GM19099 (cell line): Measurements from ENCODE around the gene AGO3.

Experiments
- POLR2A ChIP-seq: IDR thresholded peaks from 3 replicates; pipeline ENCODE4 v1.6.1; 2011; ENCODE audit warnings: low read depth; ENCODE audit not compliant: insufficient read length; ENCODE audit errors: extremely low read depth

Gene AGO3

DNA sequence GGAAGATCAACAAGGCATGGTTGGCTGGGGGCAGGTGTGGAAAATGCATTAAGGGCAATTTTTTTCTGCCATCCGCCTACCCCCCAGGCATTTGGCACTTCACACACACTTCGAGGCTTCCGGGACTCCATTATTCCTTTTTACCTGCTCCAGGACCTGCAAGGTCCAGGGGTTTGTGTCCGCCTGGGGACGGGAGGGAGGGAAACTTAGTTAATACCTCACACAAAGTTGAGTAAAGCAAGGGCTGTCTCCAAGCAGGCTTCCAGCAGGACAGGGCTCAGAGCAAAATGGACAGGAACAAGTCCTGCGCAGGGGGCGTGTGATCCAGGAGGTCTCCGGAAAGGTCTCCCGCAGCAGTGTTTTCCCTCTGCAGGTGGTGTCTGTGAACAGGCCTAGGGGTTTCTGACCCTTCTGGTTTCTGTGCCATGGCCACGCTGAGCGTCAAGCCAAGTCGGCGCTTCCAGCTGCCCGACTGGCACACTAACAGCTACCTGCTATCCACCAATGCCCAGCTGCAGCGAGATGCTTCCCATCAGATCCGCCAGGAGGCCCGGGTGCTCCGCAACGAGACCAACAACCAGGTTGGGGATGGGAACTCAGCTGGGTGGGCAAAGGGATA lies 153.7 kb downstream of the AGO3 start:
- no peak for TF ChIP-seq POLR2A

DNA sequence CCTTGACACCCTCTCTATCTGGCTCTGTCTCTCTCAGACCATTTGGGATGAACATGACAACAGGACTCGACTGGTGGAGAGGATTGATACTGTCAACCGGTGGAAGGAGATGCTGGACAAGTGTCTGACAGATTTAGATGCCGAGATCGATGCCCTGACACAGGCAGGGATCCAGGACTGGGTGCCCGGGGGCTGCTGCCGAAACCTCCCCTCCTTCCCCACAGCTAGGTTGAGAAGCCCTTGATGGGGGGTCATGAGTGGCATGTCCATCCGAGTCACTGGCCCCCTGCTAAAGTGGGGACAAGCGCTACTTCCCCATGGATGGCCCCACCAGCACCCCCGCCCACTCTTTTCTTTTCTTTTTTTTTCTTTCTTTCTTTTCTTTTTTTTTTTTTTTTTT lies 154.2 kb downstream of the AGO3 start:
- TF ChIP-seq POLR2A = no peak

DNA sequence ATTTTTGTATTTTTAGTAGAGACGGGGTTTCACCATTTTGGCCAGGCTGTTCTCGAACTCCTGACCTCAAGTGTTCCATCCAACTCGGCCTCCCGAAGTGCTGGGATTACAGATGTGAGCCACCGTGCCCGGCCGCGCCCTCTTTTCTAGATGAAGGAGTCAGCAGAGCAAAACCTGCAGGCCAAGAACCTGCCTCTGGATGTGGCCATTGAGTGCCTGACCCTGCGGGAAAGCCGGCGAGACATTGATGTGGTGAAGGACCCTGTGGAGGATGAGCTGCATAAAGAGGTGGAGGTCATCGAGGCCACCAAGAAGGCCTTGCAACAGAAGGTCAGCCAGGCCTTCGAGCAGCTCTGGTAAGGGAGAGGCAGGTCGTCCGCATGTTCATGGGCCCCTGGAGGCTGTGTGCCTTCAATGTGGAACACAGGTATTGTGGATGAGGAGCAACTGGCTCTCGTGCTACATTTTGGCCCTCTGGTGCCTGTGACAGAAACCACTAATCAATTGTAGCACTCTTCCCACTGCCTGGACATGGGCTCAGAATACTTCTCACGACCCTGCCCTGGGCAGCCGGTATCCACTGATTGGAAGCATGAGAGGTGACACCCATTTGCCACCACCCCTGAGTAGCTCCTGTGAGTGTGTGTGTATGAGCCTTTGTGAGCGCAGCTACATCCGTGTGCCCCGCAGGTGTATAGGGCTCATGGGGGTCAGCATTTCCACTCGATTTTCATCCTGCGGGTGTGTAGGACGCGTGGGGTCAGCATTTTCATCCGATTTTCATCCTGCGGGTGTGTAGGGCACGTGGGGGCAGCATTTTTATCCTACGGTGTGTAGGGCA lies 155.0 kb downstream of the AGO3 start:
- no peak for TF ChIP-seq POLR2A

DNA sequence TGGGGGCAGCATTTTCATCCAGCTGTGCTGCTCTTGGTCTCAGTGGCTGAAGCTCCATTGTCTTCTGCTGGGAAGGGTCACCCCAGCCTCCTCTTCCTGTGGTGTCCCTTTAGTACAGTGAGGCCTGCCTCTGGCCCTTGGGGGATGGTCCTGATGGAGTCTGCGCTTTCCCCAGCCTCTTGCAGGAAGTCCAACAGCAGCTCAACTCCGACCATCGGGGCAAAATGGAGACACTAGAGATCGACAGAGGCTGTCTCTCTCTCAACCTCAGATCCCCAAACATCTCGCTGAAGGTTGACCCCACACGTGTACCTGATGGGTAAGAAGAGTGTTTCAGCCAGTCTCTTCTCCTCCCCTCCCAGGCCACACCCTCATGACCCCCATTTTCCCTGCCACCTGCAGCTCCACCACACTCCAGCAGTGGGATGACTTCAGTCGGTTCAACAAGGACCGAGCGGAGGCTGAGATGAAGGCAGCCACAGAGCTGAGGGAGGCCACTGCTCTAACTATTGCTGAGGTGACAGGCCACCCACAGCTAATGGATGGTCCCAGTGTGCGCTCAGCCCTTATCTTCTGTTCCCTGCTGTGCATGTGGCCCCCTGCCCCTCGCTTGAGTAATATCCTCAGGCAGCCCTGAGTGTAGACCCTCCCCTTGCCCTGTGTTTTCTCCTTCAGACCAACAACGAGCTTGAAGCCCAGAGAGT lies 155.8 kb downstream of the AGO3 start:
- no peak for TF ChIP-seq POLR2A

DNA sequence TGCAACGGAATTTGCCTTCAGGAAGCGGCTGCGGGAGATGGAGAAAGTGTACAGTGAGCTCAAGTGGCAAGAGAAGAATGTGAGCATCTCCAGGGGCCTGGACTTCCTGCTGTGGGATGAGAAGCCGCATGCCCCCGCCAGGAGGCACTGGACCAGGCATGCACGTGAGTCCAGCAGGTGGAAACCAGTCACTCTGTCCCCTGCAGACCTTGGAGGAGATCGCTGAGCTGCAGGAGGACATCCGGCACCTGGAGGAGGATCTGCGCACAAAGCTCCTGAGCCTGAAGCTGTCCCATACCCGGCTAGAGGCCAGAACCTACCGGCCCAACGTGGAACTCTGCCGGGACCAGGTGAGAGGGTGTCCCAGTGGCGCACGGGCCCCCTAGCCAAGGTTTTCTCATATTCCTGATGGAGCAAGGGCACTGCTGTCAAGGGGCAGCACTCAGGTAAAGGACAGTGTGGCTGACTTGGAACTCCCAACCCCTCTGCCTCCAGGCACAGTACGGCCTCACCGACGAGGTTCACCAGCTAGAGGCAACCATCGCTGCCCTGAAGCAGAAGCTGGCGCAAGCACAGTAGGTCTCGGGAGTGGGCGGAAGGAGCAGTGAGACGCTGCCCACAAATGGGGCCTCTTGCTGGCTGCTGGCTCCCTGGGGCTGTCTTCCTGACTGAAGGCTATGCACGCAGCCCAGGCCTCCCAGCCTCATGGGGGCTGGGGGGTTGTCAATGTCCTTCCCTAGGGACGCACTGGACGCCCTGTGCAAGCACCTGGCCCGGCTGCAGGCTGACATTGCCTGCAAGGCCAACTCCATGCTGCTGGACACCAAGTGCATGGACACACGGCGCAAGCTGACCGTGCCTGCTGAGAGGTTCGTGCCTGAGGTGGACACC lies 156.6 kb downstream of the AGO3 start:
- TF ChIP-seq POLR2A = no peak

DNA sequence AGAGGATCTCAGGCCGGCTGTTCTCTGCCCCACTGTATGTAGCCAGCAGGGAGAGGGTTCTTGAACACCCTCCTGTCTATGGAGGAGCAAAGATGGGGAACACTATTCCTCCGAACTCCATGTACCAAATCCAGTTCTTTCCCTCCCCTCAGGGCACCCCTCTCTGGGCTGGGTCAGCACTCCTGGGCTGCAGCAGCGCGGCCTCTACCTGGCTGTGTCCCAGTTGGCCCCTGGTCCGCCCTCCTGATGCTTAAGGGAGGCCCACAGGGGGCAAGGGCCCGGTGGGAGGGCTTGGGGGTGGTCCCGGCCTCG lies 157.3 kb downstream of the AGO3 start:
- no peak for TF ChIP-seq POLR2A

DNA sequence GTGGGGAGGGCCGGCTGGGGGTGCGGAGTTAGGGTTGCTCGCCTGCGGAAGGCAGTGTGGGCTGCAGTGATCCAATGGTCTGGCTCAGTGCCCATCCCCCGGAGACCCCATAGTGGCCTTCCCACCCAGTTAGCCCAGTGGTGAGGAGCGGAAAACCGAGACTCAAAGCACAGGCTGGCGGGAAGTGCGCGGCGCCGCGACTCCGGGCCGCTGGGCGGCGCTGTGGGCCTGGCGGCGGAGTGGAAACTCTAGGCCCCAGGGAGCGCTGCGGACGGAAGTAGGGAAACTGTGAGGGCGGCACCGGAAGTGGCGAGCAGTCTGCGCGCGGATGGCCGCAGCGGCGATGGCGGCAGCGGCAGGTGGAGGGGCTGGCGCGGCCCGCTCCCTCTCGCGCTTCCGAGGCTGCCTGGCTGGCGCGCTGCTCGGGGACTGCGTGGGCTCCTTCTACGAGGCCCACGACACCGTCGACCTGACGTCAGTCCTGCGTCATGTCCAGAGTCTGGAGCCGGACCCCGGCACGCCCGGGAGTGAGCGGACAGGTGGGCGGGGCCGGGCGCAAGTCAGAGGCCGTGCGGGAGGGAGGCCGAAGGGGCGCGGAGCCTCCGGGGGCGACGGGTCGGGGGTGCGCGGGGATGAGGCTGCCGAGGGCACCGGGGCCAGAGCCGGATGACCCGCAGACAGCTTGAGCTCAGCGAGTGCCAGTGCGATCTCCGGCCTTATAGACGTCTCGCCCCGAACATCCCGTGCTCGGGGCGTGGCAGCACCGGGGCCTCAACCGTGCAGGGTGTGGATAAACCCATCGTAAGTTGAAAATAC lies 157.9 kb downstream of the AGO3 start, which contains the start of gene ADPRS:
TSS of gene ADPRS (plus strand) at position 316 of the 816 bp plus-strand sequence. CDS start at position 329, 13 bp downstream.
- peak; percentile 98 for TF ChIP-seq POLR2A

DNA sequence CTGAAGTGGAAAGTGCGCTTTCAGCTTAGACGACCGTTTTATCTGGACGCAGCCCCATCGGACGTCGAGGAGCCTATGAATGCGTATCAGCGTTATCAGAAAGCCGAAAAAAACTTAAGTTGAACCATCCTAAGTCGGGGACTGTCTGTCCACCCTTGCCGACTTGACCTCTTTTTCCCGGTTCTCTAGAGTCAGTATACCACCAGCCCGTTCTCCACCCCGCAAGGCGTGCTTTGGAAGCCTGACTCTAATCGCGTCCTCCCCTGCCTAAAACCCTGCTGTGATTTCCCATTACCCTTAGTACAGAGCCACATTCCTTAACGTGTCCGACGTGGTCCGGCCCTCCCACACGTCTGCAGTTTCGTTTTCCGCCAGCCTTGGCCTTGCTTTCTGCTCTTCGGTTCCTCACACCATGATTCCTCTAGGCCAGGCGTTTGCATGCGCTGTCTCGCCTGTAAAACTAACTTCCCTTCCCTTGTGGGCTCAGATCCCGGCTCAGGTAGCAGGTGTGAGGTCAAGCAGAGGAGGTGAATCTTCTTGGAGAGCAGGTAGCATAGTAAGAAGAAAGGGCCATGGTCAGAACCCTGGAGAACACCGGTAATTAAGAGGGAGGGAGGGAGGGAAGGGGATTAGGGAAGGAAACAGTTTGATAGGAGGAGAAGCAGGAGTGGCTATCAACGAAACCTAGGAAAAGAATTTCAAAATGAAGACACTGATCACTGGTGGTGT lies 158.7 kb downstream of the AGO3 start:
- TF ChIP-seq POLR2A = peak; percentile 26

DNA sequence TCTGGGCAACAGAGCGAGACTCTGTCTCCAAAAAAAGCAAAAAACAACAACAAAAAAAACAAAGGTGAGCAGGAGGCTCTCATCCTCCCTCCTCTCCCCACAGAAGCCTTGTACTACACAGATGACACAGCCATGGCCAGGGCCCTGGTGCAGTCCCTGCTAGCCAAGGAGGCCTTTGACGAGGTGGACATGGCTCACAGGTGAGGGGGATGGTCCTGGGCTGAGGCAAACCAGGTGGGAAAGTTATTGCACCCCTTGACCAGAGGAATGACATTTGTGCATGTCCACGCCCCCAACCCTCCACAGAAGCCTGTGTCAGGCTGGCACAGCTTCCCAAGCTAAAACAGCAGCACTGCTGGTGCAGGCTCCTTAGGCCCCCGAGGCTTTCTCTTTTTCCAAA lies 160.2 kb downstream of the AGO3 start:
- no peak for TF ChIP-seq POLR2A

DNA sequence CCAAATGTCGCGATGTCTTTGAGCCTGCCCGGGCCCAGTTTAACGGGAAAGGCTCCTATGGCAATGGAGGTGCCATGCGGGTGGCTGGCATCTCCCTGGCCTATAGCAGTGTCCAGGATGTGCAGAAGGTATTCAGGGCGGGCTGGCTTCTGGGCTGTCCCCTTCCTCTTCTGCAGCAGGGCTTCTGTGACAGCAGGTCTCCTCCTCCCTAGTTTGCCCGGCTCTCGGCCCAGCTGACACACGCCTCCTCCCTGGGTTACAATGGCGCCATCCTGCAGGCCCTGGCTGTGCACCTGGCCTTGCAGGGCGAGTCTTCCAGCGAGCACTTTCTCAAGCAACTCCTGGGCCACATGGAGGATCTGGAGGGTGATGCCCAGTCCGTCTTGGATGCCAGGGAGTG lies 160.8 kb downstream of the AGO3 start:
- TF ChIP-seq POLR2A = no peak

DNA sequence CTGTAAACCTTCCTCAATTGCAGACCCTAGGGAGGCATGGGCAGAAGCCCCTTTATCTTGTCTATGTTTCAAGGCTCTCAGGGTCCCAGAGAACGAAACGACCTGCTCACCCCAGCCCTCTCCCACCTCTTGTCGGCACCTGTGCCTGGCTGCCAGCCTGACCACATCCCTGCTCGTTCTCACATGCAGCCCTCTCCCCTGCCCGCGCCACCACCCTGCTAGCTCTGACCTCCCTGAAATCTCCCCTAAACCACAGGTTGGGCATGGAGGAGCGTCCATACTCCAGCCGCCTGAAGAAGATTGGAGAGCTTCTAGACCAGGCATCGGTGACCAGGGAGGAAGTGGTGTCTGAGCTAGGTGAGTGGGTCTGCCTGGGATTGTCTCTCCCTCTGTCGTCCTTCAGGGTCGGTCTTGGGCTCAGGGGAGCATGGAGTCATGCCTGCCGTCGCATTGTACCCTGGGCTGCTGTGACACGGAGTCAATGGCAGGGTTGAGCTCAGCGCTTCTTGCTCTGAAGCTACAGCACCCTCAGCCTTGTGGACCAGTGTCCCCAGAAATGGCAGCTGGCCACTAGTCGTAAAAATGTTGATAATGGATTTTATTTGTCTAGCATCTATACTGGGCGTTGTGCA lies 161.4 kb downstream of the AGO3 start:
- TF ChIP-seq POLR2A = no peak

DNA sequence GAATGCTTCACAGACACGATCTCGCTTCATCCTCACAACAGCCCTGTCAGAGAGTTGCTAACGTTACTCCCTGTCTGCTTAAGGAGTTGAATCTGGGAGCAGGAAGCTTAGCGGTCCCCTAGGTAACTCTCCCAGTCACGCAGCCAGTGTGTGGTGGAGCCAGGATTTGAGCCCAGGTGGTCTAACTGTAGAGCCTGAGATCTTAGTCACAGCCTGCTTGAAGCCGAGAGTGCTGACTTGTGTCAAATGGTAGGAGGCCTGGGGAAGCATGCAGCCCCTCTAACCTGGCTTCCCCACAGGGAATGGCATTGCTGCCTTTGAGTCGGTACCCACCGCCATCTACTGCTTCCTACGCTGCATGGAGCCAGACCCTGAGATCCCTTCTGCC lies 161.9 kb downstream of the AGO3 start:
- no peak for TF ChIP-seq POLR2A

DNA sequence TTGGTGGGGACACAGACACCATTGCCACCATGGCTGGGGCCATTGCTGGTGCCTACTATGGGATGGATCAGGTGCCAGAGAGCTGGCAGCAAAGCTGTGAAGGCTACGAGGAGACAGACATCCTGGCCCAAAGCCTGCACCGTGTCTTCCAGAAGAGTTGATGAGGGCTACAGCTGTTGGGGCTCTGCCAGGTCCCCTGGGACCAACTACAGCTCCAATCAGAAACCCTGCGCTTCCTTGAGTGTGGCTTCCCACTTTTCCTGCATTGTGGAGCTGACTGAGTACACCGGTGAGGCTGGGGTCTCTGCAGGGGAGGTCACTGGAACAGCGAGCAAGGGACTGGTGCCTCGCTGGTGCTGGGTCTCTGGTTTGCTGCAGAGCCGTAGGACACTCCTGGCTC lies 162.3 kb downstream of the AGO3 start:
- no peak for TF ChIP-seq POLR2A
